GM21381 (cell line): ENCODE data around the gene IL17RB.

Experiments
- ATAC-seq: cut with Tn5 transposase; IDR thresholded peaks from one replicate; pipeline ENCODE4 v1.9.1; 2021; ENCODE audit warnings: mild to moderate bottlenecking, moderate library complexity; ENCODE audit not compliant: unreplicated experiment

The IL17RB gene

DNA sequence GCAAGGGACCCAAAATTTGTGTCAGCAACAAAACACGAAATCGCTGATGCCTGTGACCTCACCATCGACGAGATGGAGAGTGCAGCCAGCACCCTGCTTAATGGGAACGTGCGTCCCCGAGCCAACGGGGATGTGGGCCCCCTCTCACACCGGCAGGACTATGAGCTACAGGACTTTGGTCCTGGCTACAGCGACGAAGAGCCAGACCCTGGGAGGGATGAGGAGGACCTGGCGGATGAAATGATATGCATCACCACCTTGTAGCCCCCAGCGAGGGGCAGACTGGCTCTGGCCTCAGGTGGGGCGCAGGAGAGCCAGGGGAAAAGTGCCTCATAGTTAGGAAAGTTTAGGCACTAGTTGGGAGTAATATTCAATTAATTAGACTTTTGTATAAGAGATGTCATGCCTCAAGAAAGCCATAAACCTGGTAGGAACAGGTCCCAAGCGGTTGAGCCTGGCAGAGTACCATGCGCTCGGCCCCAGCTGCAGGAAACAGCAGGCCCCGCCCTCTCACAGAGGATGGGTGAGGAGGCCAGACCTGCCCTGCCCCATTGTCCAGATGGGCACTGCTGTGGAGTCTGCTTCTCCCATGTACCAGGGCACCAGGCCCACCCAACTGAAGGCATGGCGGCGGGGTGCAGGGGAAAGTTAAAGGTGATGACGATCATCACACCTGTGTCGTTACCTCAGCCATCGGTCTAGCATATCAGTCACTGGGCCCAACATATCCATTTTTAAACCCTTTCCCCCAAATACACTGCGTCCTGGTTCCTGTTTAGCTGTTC, 35.0 kb upstream of the IL17RB start:
- ATAC-seq = no peak

DNA sequence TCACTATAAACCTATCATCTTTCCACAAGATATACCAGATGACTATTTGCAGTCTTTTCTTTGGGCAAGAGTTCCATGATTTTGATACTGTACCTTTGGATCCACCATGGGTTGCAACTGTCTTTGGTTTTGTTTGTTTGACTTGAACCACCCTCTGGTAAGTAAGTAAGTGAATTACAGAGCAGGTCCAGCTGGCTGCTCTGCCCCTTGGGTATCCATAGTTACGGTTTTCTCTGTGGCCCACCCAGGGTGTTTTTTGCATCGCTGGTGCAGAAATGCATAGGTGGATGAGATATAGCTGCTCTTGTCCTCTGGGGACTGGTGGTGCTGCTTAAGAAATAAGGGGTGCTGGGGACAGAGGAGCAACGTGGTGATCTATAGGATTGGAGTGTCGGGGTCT, 33.9 kb upstream of the IL17RB start:
- ATAC-seq = no peak

DNA sequence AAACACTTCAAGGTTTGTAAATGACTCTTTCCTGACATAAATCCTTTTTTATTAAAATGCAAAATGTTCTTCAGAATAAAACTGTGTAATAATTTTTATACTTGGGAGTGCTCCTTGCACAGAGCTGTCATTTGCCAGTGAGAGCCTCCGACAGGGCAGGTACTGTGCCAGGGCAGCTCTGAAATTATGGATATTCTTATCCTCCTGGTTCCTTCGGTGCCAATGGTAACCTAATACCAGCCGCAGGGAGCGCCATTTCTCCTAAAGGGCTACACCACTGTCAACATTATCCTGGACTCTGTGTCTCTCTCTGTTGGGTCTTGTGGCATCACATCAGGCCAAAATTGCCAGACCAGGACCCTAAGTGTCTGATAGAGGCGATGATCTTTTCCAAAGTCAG, 33.1 kb upstream of the IL17RB start:
- ATAC-seq = no peak

DNA sequence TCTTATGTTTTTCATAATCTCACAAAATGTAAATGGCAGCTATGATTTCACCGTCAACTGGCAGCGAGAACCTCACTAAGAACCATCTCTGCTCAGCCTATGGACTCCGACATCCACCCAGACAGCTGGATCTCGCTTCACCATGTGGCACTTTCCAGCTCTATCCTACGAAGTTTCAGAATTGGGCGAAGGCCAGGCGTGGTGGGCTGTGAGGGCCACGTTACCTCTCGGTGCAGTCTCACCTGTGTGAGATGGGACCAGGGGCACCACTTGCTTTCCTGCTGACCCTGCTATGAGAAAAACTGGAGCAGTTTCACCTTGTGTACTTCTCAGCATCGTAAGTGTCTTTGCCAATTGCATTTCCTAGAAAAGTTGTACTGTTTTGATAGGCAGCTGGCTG, 32.5 kb upstream of the IL17RB start:
- ATAC-seq = no peak

DNA sequence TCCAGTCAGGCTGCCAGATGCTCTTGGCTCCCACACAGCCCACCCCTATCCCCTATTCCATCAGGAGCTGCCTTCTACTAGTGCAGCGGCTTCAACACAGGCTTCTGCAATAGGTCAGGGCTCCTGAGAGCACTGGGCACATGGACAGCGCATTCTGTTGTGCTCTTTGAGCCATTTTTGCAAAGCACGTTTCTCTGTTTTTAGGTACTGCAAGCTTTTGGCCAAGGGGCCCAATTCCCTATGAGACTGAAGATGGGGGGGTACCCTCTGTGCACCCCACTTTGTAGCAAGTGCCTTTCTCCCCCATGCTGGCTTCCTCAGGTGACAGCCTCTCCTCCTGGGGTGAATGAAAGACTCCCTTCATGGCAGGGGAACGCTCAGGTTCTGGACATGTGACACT, 31.3 kb upstream of the IL17RB start:
- ATAC-seq = no peak

DNA sequence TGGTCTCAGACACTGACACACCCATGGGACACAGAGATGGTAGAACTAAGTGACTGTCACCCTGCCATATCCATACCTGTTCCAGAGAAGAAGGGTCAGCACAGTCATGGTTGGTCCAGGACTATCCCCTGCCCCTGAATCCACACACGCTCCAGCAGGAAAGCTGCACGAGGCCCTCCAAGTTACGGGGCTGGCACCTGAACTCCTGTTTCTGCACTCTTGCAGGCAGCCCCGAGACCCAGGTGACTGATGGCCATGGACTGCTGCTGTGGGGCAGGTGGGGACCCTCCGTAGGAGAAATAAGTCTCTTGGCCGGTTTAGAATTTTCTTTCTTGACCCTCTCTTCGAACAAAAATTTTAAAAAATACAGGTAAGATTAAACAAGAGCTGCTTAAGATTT, 30.7 kb upstream of the IL17RB start:
- ATAC-seq = no peak

DNA sequence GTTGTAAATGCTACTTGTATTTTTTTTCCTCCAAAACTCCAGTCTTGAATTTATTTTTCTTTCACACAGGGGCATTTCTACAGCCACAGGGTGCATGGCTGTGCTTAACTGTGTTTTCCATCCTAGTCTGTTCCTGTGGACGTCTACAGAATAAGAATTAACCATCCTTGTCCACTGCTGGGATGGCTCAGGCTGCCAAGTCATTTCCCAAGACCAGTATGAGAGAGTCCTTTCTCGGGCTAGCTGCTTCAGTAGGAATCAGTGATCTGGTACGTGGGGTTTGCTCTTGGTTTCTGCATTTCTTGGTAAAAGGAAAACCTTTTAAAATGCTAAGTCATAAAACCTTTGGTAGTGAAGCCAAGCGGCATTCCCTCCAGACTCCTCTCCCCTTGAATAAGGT, 29.9 kb upstream of the IL17RB start:
- no peak for ATAC-seq

DNA sequence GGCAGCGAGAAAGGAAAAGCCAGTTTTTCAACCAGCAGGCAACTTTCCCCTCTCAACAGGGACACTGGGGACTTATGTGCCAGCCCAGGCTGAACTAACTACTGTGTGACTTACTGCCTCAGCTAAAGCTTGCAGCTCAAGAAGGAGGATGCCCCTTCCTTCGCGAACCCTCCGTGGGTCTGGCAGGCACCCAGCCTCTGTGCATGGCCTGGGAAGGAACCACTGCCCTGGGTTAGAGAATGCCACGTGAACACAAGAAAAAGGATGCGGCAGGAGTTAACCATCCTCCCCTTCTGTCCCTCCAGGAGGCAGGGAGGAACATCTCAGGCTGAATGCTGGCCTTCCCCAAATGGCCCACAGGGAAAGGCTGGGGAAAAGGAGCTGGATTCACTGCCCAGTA, 29.2 kb upstream of the IL17RB start:
- ATAC-seq = no peak

DNA sequence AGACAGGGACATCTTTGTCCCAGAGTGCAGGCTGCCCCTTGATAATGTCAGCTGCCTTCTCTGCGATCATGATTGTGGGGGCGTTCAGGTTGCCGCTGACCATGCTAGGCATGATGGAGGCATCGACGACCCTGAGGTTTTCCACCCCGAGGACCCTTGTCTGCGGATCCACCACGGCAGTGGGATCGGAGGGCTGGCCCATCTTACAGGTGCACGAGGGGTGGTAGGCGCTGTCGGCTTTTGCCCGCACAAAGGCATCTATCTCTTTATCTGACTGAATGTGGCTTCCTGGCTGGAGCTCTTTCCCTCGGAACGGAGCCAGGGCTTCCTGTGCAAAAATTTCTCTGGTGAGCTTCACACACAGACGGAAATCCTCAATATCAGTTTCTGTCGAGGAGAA, 28.6 kb upstream of the IL17RB start:
- no peak for ATAC-seq

DNA sequence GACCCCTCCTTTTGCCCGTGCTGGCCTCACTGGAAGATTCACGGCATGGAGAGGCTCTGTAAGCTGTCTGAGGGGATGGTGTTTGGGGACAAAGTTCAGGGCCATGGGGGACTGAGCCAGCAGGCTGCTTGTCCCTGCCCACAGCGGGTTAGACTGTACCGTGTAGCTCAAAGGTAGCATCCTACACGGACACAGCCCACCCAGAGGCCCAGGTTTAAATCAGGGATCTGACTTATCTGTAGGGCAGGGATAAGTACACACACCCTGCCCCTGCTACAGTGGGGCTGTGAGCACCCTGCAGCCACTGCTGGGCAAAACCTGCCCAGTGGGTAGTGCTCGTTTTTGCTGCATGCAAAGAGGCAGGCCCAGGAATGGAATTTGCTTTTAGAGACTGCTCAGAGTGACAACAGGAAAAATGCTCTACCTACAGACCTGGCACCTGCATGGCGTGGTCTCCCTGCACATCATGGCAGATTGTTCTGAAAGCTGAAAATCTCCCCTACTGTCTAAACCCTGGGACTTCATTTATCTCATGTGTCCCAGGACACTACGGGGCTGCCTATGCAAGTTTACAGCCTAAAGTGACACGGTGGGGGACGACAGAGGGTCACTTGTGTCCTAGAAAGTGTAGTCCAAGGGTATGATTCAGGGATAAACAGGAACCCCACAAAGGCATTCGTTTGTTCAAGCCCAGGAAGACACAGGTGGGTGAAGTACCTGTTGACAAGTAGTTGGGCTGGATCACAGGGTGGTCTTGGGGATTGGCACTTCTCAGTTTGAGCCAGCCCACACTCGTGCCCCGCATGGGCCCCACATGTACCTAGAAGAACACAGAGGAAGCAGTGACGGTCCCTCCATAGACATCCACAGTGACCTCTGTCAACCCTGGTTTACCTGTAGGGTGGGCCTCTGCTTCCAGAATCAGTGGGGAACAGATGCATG, 27.9 kb upstream of the IL17RB start:
- no peak for ATAC-seq

DNA sequence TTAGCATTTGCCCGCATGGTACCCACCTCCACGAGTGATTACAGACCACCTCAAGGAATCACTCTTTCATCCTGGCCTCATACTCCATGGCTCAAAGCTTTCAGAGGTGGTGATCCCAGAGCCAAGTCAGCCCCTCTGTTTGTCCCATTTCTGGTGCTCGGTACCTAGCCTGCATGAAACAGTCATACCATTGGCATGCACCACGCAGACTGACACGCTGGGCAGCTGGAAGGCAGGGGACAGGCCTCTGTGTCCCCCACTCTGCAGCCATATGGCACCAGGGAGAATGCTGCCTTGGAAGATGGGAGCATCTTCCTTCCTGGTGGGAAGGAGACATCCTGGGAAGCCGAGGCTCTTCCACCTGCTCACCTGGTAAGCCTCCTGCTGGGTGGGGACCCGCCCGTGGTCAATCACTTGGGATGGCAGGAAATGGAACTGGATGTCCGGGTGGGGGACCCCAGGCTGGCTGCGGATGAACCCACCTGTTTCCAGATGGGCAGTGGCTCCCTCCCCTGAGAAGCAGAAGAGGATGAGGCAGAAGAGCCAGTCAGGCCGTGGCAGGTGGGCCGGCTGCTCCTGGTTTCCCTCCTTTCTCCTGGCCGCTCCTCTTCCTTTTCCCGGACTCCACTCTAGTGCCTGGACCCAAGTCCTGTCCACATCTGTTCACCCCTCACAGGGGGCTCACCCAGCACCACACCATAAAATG, 27.1 kb upstream of the IL17RB start:
- ATAC-seq = no peak

DNA sequence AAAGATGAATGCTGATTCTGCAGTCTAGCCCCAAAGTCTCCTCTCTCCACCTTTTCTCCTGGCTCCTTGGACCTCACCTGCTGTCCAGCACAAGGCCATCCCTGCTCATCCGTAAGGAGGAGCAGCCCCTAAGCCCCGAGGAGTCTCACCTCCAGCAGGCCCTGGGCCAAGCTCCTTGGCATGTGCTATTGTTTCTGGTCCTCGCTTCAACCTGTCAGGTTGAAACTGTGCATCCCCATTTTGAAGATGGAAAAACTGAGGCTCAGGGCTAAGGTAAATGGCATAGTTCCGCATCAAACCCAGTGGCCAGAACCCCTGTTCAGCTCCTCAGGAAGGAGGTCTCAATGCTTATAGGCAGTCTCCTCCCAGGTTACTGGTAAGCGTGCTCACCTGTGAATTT, 26.3 kb upstream of the IL17RB start:
- no peak for ATAC-seq

DNA sequence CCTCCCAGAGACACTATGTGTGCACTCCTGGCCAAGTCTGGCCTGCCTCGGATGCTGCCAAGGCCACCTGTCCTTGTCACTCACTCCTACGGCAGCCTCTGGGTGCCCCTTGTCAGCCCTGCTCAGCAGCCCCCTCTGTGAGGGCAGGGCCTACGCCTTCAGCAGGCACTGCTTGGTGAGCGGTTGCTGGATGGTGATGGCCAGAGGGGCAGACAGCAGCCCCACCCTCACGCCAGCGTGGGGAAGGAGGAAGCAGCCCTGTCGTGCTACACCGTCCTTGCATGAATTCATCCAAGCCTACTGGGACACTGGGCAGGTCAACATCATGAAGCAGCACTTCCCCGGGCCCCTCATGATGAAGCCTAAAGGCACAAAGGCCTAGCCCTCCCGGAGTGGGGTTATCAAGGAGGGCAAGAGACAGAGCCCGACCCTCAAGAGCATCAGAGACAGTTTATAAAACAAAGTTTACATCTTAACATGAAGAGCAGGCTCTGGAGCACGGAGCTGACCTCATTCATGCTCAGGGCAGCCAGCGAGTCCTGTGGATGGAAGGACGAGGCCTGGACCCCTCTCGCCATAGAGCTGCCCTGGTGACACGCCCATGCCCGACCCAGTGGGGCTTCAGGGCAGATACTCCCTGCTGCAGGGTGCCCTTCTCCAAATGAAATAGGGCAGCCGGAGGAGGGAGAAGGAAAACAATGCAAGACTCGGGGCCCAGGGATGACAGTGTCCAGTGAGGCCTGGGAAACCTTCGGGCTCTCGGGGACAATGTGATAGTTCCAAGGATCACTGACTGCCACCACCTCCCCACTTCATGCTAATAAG, 25.4 kb upstream of the IL17RB start:
- ATAC-seq = no peak

DNA sequence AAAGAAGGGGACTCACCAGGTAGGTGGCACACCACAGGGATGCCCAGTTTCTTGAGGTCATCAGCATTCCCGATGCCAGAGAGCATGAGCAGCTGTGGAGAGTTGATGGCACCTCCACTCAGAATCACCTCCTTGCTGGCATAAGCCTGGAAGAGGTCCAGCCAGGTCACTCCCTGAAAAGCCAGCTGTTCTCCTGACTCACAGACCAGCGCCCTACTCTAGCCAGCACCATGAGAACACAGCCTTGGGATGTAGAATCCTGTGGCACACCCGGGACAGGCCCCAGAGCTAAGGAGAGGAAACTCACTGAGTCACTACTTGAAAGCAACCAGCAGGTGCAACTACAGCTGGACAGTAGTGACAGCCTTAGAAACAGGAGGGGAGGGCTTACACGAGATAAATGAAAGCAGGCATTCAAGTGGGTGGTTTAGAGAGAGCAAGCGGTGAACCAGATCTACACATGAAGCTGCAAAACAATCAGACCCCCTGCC, 24.7 kb upstream of the IL17RB start:
- no peak for ATAC-seq

DNA sequence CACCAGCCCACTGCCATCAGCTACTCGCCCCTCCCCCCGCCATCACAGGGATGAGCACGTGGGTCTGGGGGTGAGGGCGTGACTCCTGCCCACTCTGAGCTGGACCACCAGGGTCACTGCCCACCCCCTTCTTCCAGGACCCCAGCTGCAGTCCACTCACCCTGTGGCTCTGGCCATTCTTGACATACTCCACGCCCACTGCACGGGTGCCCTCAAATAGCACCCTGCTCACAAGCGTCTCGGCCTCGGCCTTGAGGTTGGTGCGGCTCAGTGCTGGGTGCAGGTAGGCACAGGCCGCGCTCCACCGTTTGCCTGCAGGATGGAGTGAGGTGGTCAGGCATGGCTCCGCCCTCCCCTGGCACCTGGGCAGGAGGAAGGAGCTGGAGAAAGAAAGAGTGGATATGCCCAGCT, 24.0 kb upstream of the IL17RB start:
- ATAC-seq = no peak

DNA sequence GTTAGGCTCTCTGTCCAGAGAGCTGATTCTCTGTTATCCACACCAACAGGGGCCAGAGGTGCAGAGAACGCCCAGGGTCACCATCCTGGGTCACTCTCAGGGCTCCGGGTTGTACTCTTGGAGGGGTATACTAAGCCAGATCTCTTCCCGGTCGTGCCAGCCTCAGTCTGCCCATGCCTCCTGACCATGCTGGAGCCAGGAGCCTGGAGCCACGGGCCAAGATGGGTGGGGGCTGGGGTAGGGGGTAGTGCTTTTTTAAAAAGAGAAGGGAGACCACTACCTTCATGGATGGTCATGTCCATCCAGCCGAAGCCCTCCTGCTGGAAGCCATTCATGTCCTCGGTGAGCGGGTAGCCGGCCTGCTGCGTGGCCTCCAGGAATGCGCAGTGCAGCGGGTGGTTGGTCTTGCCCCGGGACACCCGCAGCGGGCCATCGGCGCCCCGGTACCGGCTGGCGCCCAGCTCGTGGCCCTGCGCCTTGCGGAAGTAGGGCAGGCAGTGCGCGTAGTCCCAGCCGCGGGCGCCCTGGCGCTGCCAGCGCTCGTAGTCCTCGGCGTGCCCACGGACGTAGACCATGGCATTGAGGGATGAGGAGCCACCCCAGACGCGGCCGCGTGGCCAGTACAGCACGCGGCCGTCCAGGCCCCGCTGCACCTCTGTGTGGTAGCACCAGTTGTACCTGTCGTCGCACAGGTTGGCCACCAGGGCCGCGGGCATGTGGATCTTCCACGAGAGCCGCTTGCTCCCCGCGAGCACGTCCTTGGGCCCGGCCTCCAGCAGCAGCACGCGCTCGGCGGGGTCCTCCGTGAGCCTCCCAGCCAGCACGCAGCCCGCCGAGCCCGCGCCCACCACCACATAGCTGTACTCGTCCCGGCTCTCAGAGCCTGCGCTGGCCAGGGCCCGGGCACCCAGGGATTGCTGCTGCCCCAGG, 23.1 kb upstream of the IL17RB start:
- no peak for ATAC-seq

DNA sequence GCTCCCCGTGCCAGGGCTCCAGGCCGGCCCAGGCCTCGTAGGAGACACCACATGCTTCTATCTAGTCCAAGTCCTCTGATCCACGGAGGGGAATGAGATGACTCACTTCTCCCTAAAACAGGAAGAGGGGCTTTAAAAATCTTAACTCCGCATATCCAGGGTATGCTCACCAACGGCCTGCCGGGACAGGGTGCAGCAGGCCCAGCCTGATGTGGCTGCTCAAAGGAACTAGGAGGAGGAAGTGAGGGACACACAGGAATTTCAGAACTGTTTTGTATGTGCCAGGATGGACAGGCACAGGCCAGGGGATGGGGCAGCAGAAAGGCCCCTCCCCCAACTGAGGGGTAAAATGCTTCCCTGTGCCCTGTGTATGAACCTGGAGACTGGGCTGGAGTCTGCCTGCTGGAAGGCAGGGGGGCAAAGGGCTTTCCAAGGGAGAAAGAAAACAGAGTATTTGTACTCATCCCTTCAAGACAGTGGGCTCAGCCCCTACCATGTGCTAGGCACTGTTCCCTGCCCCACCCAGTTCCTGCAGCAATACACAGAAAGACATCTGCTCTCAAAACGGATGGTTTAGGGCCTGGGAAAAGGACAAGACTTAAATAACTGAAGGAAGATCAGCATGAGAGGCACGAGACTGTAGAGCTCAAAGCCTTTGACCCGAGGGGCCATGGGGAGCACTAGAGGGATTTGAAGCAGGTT, 22.3 kb upstream of the IL17RB start:
- no peak for ATAC-seq

DNA sequence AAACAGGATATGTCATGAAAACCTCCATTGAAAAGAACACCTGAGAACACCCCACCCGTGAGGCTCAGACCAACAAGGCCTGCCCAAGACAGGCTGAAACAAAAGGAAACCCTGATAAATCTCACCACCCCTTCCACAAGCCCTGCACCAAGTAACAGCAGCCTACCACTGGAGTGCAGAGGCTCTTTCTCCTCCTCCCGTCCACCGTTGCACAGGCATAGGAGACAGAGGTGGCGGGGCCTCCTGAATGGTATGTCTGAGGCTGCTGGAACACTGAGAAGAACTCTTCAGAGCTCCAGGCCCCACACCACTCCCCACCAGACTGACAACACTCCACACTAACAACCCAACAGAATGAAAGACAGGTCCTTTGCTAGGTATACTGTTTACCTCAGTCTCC, 21.6 kb upstream of the IL17RB start:
- no peak for ATAC-seq

DNA sequence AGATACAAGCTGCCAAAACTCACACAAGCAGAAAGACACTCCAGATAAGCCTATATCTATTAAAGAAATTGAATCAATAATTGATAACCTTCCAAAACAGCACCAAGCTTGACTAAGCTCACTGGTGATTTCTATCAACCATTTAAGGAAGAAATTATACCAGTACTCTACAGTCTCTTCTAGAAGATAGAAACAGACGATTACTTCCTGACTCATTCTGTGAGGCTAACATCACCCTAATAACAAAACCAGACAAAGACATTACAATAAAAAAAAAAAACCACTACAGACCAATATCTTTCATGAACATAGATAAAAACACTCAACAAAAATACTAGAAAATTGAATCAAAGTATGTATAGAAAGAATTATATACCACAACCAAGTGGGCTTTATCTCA, 20.3 kb upstream of the IL17RB start:
- ATAC-seq = no peak
